Endothelial cell of umbilical vein (primary cell): Measurements from ENCODE around the gene KY. TPM values are rescaled to one million over a fixed set of nuclear protein-coding genes. Genes with fewer than 3 reads are reported as not detected.

Source experiments
- BruUV-seq: library from RNA; stranded (reverse); fragments of 400-500 nt; replicated peaks from 2 replicates; lab custom pipeline; 2021; lab: Mats Ljungman, UMichigan
- CTCF ChIA-PET: fragments of 300-600, 350-600 bp; sonication (Branson Sonifier 250); formaldehyde crosslinking; loops from one replicate; lab custom pipeline; 2021; ENCODE audit warnings: antibody characterized with exemption, inconsistent platforms; lab: Charles Lee
- POLR2A ChIA-PET: fragments of 300-600, 350-600 bp; sonication (Branson Sonifier 250); formaldehyde crosslinking; loops from one replicate; lab custom pipeline; 2021; ENCODE audit warnings: antibody characterized with exemption, inconsistent platforms; lab: Charles Lee
- DNase-seq: peaks from one replicate; pipeline ENCODE4 v3.0.0-alpha.2; 2011; ENCODE audit warnings: low read depth, low spot score
- FAIRE-seq: peaks from 2 replicates; lab custom pipeline; 2011; peaks lifted over from hg19 to GRCh38; lab: Jason Lieb, UNC
- H2AFZ ChIP-seq: 2 replicates; pipeline ENCODE4 v1.6.0; 2012; ENCODE audit warnings: low read depth, low read length, control low read depth, inconsistent platforms
- H3K27ac ChIP-seq: 2 replicates; pipeline ENCODE4 v1.5.1; 2011; ENCODE audit warnings: low read depth, mild to moderate bottlenecking, control low read depth, low read length, moderate library complexity; ENCODE audit not compliant: insufficient read depth
- H3K27me3 ChIP-seq, 2 experiments: 2 replicates each; pipeline versions ENCODE4 v1.6.0 to v1.6.1; 2011; ENCODE audit warnings: low read length in 2 of 2, mixed read lengths in 1 of 2; ENCODE audit not compliant: control insufficient read depth in 2 of 2, insufficient read depth in 2 of 2
- H3K36me3 ChIP-seq, 2 experiments: 2 replicates in 1 of 2; 3 replicates in 1 of 2; pipeline ENCODE4 v1.5.1; 2011; ENCODE audit warnings: low read length in 2 of 2, mild to moderate bottlenecking in 1 of 2, moderate library complexity in 1 of 2; ENCODE audit not compliant: control insufficient read depth in 2 of 2, insufficient read depth in 2 of 2; ENCODE audit errors: extremely low read depth in 1 of 2
- H3K4me1 ChIP-seq: 3 replicates; pipeline ENCODE4 v1.5.1; 2011; ENCODE audit warnings: mild to moderate bottlenecking, low read length; ENCODE audit not compliant: control insufficient read depth, insufficient read depth; ENCODE audit errors: extremely low read depth
- H3K4me2 ChIP-seq: 2 replicates; pipeline ENCODE4 v1.6.1; 2011; ENCODE audit warnings: low read length, control low read depth, mixed read lengths; ENCODE audit not compliant: insufficient read depth
- H3K4me3 ChIP-seq, 3 experiments: fragments of 200-600 bp in 1 of 3; sonication (generic), shearing (Covaris generic) in 1 of 3; replicated peaks in 1 of 3; 2 replicates each; pipeline ENCODE4 v1.5.1; 2011 to 2016; ENCODE audit warnings: control low read depth in 3 of 3, low read length in 3 of 3, mild to moderate bottlenecking in 2 of 3, inconsistent platforms in 1 of 3, low read depth in 1 of 3, moderate library complexity in 1 of 3; ENCODE audit not compliant: insufficient read depth in 1 of 3
- H3K79me2 ChIP-seq: 2 replicates; pipeline ENCODE4 v1.6.0; 2012; ENCODE audit warnings: low read length, inconsistent platforms; ENCODE audit not compliant: control insufficient read depth, insufficient read depth
- H3K9ac ChIP-seq: replicated peaks from 2 replicates; pipeline ENCODE3; 2011; ENCODE audit warnings: low read length, control low read depth; ENCODE audit not compliant: insufficient read depth; ENCODE audit errors: extremely low read depth
- H3K9me1 ChIP-seq: replicated peaks from 3 replicates; pipeline ENCODE4 v1.6.0; 2011; ENCODE audit warnings: mild to moderate bottlenecking, low read length; ENCODE audit not compliant: control insufficient read depth, insufficient read depth; ENCODE audit errors: extremely low read depth
- H3K9me3 ChIP-seq: replicated peaks from 2 replicates; pipeline ENCODE4 v1.5.1; 2012; ENCODE audit warnings: low read length, inconsistent platforms; ENCODE audit not compliant: control insufficient read depth, insufficient read depth
- H4K20me1 ChIP-seq: replicated peaks from 2 replicates; pipeline ENCODE3; 2011; ENCODE audit warnings: mild to moderate bottlenecking, low read length; ENCODE audit not compliant: control insufficient read depth, insufficient read depth; ENCODE audit errors: extremely low read depth
- CTCF ChIP-seq, 2 donors: IDR thresholded peaks; 1 replicate in 1 of 2; 2 replicates in 1 of 2; pipeline ENCODE4 v1.5.1; 2011; ENCODE audit warnings: low read length in 2 of 2, mild to moderate bottlenecking in 2 of 2, moderate library complexity in 2 of 2, control low read depth in 1 of 2, inconsistent platforms in 1 of 2, low read depth in 1 of 2; ENCODE audit not compliant: insufficient read depth in 1 of 2; ENCODE audit errors: extremely low read depth in 1 of 2
- EZH2 ChIP-seq: IDR thresholded peaks from 2 replicates; pipeline ENCODE4 v1.6.1; 2012; ENCODE audit warnings: borderline replicate concordance, low read depth, mild to moderate bottlenecking, moderate library complexity, low read length, inconsistent platforms; ENCODE audit not compliant: severe bottlenecking
- FOS ChIP-seq: IDR thresholded peaks from 2 replicates; pipeline ENCODE4 v1.6.1; 2011; ENCODE audit warnings: mild to moderate bottlenecking, low read length, moderate library complexity, borderline replicate concordance; ENCODE audit not compliant: insufficient read depth
- GATA2 ChIP-seq: IDR thresholded peaks from 2 replicates; pipeline ENCODE4 v1.7.0; 2011; ENCODE audit warnings: low read depth, mild to moderate bottlenecking, moderate library complexity, mixed read lengths, low read length; ENCODE audit not compliant: insufficient read length, insufficient read depth
- JUN ChIP-seq: IDR thresholded peaks from 2 replicates; pipeline ENCODE4 v1.6.1; 2011; ENCODE audit warnings: borderline replicate concordance, low read depth; ENCODE audit not compliant: insufficient read length, insufficient read depth
- MYC ChIP-seq: IDR thresholded peaks from one replicate; pipeline ENCODE4 v1.6.1; 2011; ENCODE audit warnings: mild to moderate bottlenecking, low read depth, low read length
- POLR2A ChIP-seq: IDR thresholded peaks from 2 replicates; pipeline ENCODE4 v1.6.1; 2012; ENCODE audit warnings: low read depth, mild to moderate bottlenecking, control low read depth, low read length
- POLR2AphosphoS5 ChIP-seq: IDR thresholded peaks from 2 replicates; pipeline ENCODE4 v1.6.1; 2012; ENCODE audit warnings: low read depth, mild to moderate bottlenecking, control low read depth, low read length, moderate library complexity; ENCODE audit not compliant: insufficient read depth
- dilution Hi-C: fragments of 300-500 bp; cut with MboI; formaldehyde crosslinking; loops from one replicate; pipeline ENCODE4 v1.15.0; 2019; ENCODE audit warnings: low sequenced_read_pairs; ENCODE audit not compliant: extremely low pct_ligation_motif_present
- intact Hi-C: fragments of 100-400 bp; cut with micrococcal nuclease; formaldehyde crosslinking; loops from one replicate; pipeline ENCODE4 v1.10.0; 2022
- polyA plus RNA-seq, 4 experiments: library from polyadenylated mRNA; depleted of rRNA in 3 of 4; stranded (reverse) in 3 of 4; unstranded in 1 of 4; fragments of >200 nt; gene quantifications; 2 replicates each; pipeline versions ENCODE4 v1.2.1 to v1.2.3, GENCODE V29; 2011 to 2012; ENCODE audit warnings: missing spikeins in 1 of 4
- total RNA-seq: library from RNA; stranded (reverse); gene quantifications from 2 replicates; pipeline ENCODE4 v1.2.3, GENCODE V29; 2021
- TF ChIP-seq, protein P1 (sequence below): IDR thresholded peaks from 2 replicates; pipeline ENCODE4 v1.6.1; 2011; ENCODE audit not compliant: insufficient read depth, insufficient read length

The KY gene
- total and polyA plus RNA-seq, 2 donors (not counting 3 experiments of a cell fraction or from before 2014, with no cell fraction given), result not detected

GRCh38 chr3:134652409-134652831, 1.6 kb upstream of the KY start:
- BruUV-seq, result no TSS peak
- dilution Hi-C loops, result no loop called here
- Histone ChIP-seq H3K36me3 (no peaks in the 10 kb centered on the region), H3K9me1 (no peaks in the 10 kb centered on the region), H3K27me3 (peaks cover 9 to 12% of the 10 kb centered on the region in 2 experiments), H2AFZ (no peak overlapping the region), H3K4me3 (no peak overlapping the region), H3K4me2 (no peak overlapping the region), H3K4me1 (no peaks in the 10 kb centered on the region), H3K9me3 (no peaks in the 10 kb centered on the region), H3K27ac (no peak overlapping the region), H3K79me2 (no peaks in the 10 kb centered on the region), H3K9ac (no peak overlapping the region), H4K20me1 (no peaks in the 10 kb centered on the region)
- DNase-seq, result no peak
- ChIA-PET POLR2A (no interaction called here), CTCF (no interaction called here)
- TF ChIP-seq FOS (no peak), MYC (no peak), GATA2 (no peak), EZH2 (no peak), POLR2AphosphoS5 (no peak), POLR2A (no peak), JUN (no peak), CTCF (IDR thresholded peaks at IDR 0.05; ENCODE audit: extremely low read depth in 1 of 2, insufficient read depth in 1 of 2, low read depth in 1 of 2, low read length in 2 of 2) (no peak)
- TF ChIP-seq, protein P1, sequence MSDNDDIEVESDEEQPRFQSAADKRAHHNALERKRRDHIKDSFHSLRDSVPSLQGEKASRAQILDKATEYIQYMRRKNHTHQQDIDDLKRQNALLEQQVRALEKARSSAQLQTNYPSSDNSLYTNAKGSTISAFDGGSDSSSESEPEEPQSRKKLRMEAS, result no peak
- FAIRE-seq, result no peak
- intact Hi-C loops, result no loop called here
